Measurements from ENCODE around the gene PDE5A.
"Not testable (repeated sequence)": the region's sequence is repeated elsewhere in the genome, so short reads cannot be mapped to it uniquely, and the experiment has no call there.

PDE5A gene

DNA sequence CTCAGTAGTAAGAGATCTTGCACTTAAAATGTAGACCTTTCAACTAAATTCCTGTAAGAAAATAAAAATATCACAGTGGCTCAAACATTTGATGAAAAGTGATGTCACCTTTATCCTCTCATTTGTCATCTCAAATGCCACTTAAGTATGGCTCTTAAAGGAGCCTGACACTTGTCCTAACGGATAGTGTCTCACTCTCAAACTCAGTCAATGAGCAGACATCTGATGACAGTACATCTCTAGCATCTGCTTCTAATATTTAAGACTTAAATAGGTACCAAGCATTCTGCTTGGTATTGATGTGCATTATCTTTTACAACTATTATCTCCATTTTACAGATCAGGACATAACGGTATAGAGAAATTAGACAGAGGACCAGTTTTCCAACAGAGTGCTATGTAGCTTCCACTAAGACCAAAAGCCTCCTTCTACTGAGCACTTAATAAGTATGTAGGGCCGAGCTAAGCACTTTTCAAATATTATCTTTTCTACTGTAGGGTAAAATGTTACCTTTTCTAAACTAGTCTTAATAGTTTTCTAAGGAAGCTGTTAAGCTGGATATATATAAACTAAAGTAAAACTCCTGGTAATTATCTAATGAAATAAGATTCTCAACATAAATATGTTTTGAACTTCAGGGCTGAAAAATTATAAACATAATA, 110.2 kb downstream of the PDE5A start:
- DNase-seq, result no peak

DNA sequence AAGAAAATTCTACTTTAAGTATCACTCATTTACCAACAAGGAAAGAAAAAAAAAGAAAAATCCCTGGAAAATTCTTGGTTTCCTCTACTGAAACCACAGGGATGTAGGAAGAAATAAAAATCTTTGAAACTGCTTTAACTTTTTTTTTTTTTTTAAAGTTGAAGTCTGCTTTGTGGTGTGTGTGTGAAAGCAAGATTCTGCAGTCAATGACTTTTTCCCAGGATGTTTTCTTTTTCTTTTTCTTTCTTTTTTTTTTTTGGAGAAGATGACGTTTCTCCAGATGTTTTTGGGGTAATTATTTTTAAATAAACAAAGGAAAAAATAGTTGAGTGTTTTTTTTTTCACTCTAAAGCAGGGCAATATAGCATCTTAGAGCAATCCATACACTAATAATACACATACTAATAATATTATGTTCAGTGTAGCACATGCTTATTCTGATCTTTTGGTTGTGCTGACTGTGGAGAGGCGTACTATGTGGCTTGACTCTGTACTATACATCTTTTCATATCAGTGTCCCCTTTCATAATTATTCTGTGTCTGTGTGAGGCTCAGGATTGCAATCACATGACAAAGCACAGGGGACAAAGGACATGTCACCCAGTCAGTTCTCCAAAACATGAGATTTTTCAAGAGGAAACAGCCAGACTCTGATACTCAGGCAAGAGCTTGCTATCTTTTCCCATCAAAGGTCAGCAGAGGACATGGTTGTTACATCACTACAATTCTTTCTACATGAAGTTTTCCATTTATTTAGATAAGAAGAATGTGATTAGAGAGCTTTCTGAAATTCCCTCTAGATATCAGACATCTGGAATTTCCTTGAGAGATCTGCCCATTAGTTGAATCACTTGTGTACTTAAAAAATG, 111.0 kb downstream of the PDE5A start:
- peak; percentile 73 for DNase-seq

DNA sequence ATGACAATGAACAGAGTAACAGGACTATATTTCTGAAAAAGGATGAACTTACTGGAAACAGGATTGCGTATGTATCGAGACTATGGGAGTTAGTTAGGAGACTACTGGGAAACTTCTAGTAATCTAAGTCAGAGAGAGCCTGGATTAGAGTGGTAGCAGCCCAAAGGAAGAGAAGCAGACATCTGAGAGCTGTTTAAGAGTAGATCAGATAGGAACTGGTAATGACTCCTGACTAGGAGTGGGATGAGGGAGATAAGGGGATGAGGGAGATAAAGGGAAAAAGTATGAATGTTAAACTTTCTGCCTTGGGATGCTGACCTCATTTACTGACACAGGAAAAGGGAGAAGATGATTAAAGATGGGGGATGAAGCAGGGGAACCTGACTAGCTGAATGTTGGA, 116.2 kb downstream of the PDE5A start:
- DNase-seq, result no peak

DNA sequence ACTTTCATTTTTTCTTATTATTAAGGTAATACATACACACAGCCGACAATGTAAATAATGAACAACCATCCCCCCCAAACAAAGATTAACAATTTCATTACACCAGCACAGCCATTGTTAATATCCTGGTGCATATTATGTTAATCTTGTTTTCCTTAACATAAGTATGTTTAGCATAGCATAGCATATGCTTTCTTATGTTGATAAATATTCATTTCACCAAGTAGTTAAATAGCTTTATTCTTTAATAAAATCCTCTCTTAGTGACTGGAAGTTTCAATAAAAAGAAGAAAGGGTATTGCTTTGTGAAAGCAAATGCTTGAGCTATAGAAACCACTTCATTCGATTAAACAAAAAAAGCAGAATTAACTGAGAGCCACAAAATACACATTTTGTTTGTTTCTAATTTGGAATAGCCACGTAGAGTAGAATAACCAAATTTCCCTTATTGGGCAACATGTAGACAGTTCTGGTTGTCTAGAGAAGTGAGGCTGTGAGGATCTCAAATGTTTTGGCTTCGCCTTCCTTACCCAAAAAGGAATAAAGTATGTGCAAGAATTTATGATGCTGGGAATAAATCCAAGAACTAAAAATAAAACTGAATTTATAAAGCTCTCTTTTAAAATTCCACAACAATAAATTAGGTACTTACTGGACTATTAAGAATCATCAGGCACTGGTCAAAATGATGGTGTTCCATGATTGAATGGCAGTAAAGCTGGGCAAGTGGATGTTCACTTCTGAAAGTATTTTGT, 118.0 kb downstream of the PDE5A start:
- DNase-seq, result peak; percentile 63

DNA sequence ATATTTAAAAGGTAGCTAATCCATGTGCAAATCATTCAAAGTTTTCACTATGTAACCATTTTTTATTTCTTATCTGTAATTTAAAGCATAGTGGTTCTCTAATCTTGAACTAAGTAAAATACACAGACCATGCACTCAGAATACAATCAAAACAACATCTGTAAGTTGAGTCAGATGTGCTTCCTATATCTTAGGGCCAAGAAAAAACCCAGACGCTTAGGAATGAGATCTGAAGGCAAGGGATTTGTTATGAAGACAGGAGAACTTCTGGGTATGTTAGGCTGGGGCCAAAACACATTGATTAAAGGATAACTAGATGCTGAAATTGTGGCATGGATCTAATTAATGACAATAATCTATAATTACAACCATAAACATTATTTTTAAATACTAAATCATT, 120.3 kb downstream of the PDE5A start:
- peak; percentile 13 for DNase-seq

DNA sequence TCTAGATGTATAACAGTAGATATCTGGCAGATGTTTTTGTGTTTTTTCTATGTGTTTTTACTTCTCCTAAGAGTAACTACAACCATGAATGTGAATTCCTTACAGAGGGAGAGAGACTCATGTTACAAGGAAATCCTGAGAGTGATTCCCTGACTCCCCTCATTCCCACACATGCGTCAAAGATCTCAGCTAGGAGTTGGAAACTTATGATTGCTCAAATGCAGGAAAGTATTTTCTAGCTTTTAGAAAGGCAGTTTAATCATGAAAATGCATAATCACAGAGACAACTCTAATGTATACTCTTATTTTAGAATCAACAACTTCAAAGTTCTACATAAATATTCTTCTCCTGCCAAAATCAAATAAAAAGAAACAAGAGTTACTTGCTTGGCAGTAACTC, 121.8 kb downstream of the PDE5A start:
- DNase-seq, result peak; percentile 12

DNA sequence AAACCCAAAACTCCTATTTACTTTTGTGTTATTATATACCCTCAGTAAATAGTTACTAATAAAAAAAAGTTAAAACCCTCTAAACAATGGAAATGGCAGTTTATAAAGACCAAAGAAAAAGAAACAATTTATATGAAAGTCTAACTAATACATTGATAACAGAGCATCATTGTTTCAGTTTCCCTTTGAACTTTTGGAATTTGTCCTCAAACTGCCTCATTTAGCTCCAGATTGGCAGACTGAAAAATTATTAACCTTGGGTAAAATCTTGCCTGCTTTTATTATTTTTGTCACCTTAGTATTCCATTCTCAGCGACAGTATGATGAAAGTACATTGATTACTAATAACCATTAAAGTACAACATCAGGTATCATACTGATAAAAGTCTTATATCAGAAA, 124.0 kb downstream of the PDE5A start:
- DNase-seq, result no peak

DNA sequence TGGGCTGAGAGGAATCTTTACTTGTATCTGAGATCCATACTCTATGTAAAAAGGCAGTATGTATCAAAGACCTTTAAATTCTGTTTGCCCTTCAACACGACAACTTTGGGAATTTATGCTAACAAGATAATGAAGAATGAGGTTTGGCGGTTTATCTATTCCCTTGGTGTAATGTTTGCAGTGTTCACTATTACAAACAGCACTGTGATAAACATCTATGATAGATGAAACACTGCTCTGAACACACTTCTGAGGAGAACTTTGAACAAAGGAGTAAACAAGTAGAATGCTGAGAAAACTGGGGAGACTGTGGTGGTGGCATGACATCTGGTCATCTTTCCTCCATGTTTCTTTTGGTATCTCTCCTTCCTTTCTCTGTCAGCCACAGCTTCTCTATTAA, 126.9 kb downstream of the PDE5A start:
- DNase-seq, result no peak

DNA sequence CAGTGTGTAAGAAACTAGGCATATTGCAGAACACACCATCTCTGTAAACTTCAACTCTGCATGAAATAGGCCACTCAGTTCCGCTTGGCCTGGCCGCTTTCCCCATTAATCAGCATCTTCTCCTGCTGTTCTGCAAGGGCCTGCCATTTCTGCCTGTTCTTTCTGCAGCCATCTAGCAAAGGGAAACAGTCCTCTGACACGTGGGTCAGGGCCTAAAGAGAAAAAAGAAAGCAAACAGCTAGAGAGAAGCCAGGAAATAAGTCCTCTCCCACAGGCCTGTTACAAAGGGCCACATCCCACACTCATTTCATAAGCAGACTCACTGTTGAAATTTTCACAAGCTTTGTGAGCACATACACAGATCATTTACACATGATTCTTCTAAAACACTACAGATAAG, 130.1 kb downstream of the PDE5A start:
- no peak for DNase-seq

DNA sequence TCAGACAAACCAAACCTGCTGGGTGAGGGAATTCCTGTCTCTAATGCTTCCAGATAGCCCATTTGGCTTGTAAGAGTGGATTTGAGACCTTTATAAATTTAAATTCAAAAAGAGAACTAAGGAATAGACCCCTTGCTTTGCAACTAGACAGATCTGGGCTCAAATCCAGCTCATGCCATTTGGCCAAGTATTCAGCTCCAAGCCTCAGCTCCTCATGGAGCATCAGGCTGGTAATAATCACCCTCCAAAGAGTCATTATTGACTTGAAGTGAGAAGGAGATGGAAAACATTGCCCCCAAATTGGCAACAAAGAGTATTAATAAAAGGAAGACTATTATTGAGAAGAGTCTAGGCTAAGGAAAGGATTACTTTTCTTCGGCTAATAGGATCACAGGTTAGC, 134.7 kb downstream of the PDE5A start:
- no peak for DNase-seq

DNA sequence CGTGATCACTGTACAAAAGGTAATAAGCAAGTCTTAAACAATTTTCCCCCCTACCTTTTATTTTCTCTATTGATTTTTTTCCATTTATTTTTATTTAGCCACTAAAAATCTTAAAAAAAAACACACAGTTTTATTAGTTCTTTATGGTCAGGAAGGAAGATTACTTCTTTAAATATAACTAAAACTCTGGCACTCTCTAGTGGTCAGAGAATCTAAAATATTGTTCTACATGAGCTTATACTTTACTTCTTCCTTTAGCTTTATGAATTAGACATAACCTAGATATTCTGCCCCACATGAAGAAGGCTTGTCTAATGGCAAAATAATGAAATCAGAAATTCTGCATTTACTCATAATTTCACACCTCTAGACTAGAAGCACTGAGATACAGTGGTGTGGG, 135.2 kb downstream of the PDE5A start:
- peak; percentile 26 for DNase-seq

DNA sequence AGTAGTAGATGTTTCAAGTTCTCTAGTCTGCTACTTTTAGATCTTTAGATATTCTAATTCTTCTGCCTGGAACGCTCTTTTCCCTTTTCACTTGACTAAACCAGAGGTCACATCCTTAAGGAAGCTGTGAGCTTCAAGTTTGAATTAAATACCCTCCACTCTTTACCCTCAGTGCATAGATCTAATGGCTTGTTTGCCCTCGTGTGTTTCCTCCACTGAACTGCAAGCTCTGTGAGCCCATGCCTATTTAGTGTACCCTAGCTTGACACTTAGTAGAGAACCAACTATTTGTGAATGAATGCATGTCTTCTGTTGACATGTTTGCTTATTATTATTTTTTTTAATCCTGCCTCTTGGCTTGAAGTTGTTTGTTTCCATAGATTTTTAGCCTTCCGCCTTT, 138.3 kb downstream of the PDE5A start:
- DNase-seq, result peak; percentile 22

DNA sequence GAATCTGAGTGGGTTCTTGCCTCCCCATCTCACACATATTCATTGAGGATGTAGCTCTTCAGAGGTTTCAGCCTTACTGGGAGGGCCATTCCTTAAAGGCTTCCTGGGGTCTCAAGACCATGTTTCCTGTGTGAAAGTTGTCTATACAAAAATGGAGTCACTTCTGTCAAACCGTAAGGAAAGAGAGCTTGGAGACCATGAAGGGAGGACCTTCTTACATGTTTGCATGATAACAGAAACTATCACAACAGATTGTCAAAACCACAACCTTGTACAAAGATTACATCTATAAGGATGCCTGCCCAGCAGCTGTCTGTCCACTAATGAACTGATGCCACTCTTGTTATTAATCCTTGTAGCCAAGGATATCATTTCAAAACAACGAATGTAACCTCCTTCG, 139.3 kb downstream of the PDE5A start:
- DNase-seq, result no peak

DNA sequence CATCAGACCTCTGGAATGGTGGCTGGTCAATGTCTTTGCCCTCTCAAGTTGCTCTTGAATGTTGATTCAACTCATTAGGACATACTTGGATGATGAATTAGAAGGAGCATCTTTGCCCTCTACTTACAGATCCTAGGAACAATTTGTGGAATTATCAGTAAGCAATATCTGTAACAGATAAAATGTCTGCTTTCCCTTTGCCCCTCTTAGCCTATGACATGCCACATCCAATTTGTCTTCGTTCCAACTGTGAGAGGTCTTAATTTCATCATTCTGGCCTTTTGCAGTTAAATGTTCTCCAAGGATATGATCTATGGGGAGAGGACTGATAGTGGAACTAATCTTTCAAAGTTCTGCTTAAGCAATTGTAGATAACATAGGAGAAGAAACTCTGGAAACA, 148.3 kb downstream of the PDE5A start:
- DNase-seq, result no peak

DNA sequence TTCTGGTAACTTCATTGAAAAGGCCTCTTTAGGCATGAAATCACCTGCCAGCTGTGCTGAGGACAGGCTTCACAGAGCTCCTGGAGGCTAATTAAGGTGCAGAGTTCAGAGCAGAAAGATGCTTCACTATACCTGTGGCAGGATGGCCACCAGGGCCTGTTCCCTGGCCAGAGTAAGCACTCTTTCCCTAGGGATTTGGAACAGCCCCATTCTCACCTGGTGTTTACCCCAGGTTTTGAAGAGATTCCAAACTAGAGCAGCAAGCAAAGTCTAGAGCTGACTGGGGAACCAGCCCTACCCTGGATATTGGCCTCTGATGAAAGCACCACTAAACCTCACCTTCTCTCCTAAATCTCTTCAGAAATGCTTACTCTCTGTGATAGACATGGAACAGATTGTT, 148.8 kb downstream of the PDE5A start:
- DNase-seq, result no peak

DNA sequence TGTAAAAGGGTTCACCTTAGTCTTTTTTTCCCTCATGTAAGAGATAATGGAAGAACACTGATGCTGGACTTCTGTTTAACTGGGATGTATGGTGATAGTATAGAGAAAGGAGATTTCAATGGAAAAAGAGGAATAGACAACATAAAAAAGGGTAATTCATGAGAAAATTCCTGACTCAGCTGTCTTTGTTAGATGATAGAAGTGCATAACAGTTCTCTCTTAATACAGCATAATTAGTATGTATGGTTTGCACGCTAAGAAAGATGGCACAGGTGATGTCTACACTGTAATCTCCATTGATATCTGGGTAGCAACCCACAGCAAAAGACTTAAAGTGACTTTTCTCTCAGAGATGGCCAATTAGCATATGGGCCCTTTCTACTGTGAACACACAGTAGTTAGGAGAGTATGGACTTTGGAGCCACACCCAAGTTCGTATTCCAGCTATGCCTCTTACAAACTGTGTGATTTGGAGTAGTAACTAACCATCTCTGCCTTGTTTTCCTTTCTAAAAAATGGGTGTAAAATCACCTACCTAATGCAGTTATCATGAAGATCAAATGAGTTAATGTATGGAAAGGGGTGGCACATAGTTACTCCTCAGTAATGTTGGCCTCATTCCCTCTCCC, 149.3 kb downstream of the PDE5A start:
- DNase-seq, result no peak

DNA sequence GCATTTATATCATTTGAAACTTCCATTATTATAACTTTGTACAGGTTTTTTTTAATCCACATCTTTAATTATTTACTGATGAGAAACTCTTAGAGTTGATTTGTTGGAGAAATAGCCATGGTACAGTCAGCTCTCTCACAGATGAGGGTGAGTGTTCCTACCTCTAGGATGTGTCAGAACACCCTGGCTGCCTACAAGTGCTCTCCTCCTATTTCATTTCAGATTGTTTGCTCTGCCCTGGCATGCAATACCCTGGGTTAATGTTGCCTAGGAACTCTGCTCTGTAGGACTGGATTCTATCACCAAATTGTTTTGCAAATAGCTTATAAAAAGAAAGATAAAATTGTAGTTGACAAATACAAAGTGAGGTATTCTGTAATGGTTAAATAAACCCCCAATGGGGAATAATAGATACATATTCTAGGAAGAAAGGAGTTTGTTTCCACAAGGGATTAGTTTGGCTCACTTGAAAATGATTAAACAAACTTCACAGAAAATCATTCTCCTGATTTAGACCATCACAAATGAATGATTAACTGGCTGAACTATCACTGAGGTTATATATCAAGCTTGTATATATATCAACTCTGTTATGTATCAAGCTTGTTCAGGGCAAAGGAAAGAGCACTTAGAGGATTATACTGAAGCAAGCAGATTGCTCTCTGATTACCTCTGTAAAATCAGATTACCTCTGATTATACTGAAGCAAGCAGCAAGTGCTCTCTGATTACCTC, 150.0 kb downstream of the PDE5A start:
- no peak for DNase-seq

DNA sequence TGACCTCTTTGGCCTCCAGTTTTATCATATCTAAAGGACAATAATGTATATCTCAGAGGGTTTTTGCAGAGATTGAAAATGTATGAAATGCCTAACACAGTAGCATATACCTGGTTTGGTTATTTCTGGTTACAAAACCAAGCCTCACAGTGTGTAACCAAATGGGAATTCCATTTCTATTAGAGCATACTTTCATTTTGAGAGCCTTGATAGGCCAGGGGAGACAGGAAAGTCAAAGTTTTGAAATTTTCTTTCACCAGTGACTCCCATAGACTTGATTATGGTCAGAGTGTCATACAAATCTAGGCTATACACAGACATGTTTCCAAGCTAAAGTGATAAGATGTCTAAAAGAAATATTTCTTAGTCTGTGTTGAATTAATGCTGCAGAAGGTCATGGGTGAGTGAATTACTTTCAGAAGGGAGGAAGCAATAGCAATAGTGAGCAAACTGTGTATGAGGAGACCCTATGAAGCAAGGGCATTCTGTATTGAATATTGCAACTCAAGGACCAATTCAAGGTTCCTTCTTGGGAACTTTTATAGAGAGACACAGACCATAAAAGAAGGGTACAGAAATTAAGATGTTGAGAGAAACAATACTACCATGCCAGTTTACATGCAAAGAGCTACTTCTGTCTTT, 151.1 kb downstream of the PDE5A start:
- DNase-seq, result no peak

DNA sequence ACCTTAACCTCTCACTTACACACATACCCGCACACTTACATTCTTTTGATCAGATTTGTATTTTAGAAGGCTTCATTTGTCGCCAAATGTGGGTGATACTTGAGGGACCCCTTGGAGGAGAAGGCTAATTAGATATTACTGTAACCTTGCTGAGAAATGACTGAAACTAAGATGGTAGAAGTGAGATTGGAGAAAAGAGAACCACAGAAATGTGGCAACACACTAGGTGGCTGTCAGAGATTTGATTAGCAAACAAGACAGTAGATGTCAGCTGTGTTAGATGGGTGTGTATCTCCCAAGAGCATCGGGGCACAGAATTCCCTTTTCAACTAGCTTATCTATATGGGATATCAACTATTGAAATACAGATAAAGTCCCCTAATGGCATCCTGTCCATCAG, 157.3 kb downstream of the PDE5A start:
- DNase-seq, result no peak

DNA sequence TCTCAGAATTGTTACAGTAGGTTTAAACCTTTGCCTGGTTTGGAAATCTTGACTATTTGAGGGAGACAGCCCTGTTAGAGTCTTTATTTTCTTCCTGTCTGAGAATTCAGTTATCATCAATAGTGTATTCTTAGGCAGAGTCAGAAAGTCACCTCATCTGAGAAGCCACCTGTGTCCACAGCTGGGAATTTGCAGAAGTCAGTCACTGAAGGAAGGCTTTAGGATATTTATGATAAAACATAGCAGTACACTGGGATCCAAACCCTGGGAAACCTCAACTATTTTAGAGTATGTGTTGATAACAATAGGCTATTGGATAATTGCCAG, 157.9 kb downstream of the PDE5A start:
- DNase-seq, result not testable (repeated sequence)

DNA sequence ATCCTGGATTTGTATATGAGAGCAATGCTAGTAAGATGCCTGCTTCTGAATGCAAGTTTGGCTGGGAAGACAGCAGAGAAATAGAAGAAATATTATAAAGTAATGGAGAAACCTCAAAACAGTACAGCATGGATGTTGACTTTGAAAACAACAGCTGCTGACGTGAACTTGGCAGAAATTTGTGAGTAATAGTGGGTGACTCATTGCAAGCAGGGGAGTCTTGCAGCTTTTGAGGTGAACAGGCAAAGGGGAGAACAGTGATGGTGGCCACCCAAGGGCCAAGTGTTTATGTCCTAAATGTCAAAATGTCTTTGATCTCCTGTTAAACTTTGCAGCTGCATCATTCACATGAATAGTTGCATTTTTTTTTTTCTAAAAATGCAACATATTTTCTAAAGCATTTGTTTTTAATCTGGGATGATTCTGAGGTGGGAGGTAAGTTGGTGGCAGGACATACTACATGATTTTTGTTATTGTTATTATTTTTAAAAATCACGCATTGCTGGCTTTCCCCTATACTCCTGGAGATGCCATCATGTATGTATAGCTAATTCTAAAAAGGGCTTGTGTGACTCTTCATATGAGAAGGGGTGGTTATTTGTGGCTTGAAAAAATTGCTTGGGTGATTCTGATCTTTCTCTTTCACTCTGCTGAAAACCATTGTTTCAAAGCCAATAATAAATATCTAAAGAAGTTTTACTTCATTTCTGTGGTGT, 158.4 kb downstream of the PDE5A start:
- DNase-seq, result peak; percentile 65

DNA sequence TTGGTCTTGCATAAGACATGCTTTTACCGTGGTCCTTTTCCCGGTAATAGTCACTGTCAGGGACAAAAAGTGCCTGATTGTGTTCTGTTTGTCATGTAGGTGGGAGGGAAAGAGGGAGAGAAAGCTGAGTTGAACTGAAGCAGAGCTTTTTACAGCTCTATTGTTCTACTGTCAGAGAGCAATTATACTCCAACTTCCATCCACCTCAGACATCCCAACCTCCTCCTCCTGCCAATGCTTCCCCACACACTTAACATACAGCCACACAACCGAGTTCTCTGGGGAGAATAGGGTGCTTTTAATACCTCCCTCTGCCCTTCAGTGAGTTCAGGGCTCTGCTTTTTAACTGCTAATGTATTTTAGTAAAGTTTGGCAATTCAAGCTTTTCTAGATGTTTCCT, 159.6 kb downstream of the PDE5A start:
- not testable (repeated sequence) for DNase-seq

All from fibroblast of upper back skin (primary cell).